PC-3 (cell line): ENCODE data around the gene STAT3. TPM values are rescaled to one million over a fixed set of nuclear protein-coding genes. Genes with fewer than 3 reads are reported as not detected.

Experiments used
- ATAC-seq: fragments of 200-7000 bp; cut with Tn5 transposase; 2 replicates; pipeline ENCODE4 v1.9.1; 2020; ENCODE audit warnings: mild to moderate bottlenecking, moderate library complexity
- BruUV-seq: library from RNA; stranded (reverse); fragments of 400-500 nt; replicated peaks from 2 replicates; lab custom pipeline; 2021; lab: Mats Ljungman, UMichigan
- CTCF ChIA-PET: fragments of 300-600 bp; sonication (Branson Sonifier 250); formaldehyde crosslinking; loops from one replicate; lab custom pipeline; 2022; ENCODE audit warnings: antibody characterized with exemption; lab: Charles Lee
- POLR2A ChIA-PET: fragments of 300-600 bp; sonication (Branson Sonifier 250); formaldehyde crosslinking; loops from one replicate; lab custom pipeline; 2022; ENCODE audit warnings: antibody characterized with exemption; ENCODE audit not compliant: unreplicated experiment; lab: Charles Lee
- DNase-seq: peaks from one replicate; pipeline ENCODE4 v3.0.0-alpha.2; 2015
- H2AFZ ChIP-seq: fragments of 300-600 bp; sonication (generic); 2 replicates; pipeline ENCODE4 v1.6.0; 2016; ENCODE audit warnings: antibody characterized with exemption, low read length
- H3F3A ChIP-seq: fragments of 300-600 bp; sonication (generic); one replicate; pipeline ENCODE4 v1.6.0; 2017; ENCODE audit warnings: antibody characterized with exemption, low read length, control low read depth, mild to moderate bottlenecking; ENCODE audit not compliant: unreplicated experiment
- H3K27ac ChIP-seq: fragments of 300-600 bp; sonication (generic); 2 replicates; pipeline ENCODE4 v1.5.1; 2016; ENCODE audit warnings: mild to moderate bottlenecking, low read length
- H3K27me3 ChIP-seq: fragments of 300-600 bp; sonication (generic); 2 replicates; pipeline ENCODE4 v1.6.1; 2016; ENCODE audit warnings: low read length, mixed read lengths
- H3K36me3 ChIP-seq: fragments of 300-600 bp; sonication (generic); 2 replicates; pipeline ENCODE4 v1.6.1; 2016; ENCODE audit warnings: low read depth, mixed run types, low read length, mixed read lengths
- H3K4me1 ChIP-seq: fragments of 300-600 bp; sonication (generic); 2 replicates; pipeline ENCODE4 v1.5.1; 2016; ENCODE audit warnings: low read length; ENCODE audit not compliant: insufficient read depth
- H3K4me2 ChIP-seq: fragments of 300-600 bp; sonication (generic); 2 replicates; pipeline ENCODE4 v1.6.0; 2016; ENCODE audit warnings: low read length
- H3K4me3 ChIP-seq: fragments of 300-600 bp; sonication (generic); 2 replicates; pipeline ENCODE4 v1.5.1; 2016; ENCODE audit warnings: mild to moderate bottlenecking, low read length, mixed read lengths
- H3K79me2 ChIP-seq: fragments of 300-600 bp; sonication (generic); 2 replicates; pipeline ENCODE4 v1.6.1; 2017; ENCODE audit warnings: low read length, mixed read lengths
- H3K9ac ChIP-seq: fragments of 300-600 bp; sonication (generic); 2 replicates; pipeline ENCODE4 v1.6.0; 2016; ENCODE audit warnings: mild to moderate bottlenecking, low read length
- H3K9me2 ChIP-seq: fragments of 300-600 bp; sonication (generic); replicated peaks from 2 replicates; pipeline ENCODE4 v1.6.1; 2016; ENCODE audit warnings: mixed run types, low read length, mixed read lengths
- H3K9me3 ChIP-seq: fragments of 300-600 bp; sonication (generic); 2 replicates; pipeline ENCODE4 v1.6.1; 2016; ENCODE audit warnings: low read length, mixed read lengths
- H4K20me1 ChIP-seq: fragments of 300-600 bp; sonication (generic); 2 replicates; pipeline ENCODE4 v1.6.1; 2016; ENCODE audit warnings: low read length, mixed read lengths
- EZH2 ChIP-seq: fragments of 300-600 bp; sonication (generic); IDR thresholded peaks from one replicate; pipeline ENCODE4 v1.6.1; 2017; ENCODE audit warnings: antibody characterized with exemption, mild to moderate bottlenecking, low read length; ENCODE audit not compliant: unreplicated experiment
- EZH2phosphoT487 ChIP-seq: fragments of 300-600 bp; sonication (generic); IDR thresholded peaks from 2 replicates; pipeline ENCODE4 v1.6.1; 2018; ENCODE audit warnings: mild to moderate bottlenecking, antibody characterized with exemption, low read length, borderline replicate concordance
- intact Hi-C: fragments of 100-400 bp; cut with micrococcal nuclease; formaldehyde crosslinking; loops from 2 replicates; pipeline ENCODE4 v1.9.0; 2023
- total RNA-seq: library from RNA; depleted of rRNA; stranded (reverse); fragments of >200 nt; gene quantifications from 2 replicates; pipeline ENCODE4 v1.2.3, GENCODE V29; 2014
- TF ChIP-seq, protein P1 (sequence below): fragments of 300-600 bp; sonication (generic); conservative IDR thresholded peaks from 2 replicates; pipeline ENCODE4 v1.5.1; 2017; ENCODE audit warnings: antibody characterized with exemption, low read depth, mild to moderate bottlenecking, low read length

STAT3 gene
- total RNA-seq, 1 experiment from 2014 or later = not detected

GRCh38 chr17:42389899-42390298 lies 1.7 kb upstream of the STAT3 start:
- Histone ChIP-seq H3K4me3 (no peak overlapping the region), H3K79me2 (no peaks in the 10 kb centered on the region), H3K27me3 (no peaks in the 10 kb centered on the region), H3K9me2 (no peaks in the 10 kb centered on the region), H3F3A (no peaks in the 10 kb centered on the region), H3K27ac (no peak overlapping the region), H3K4me2 (no peak overlapping the region), H3K4me1 (no peaks in the 10 kb centered on the region), H3K9me3 (no peaks in the 10 kb centered on the region), H2AFZ (no peak overlapping the region), H4K20me1 (no peaks in the 10 kb centered on the region), H3K36me3 (no peaks in the 10 kb centered on the region), H3K9ac (no peak overlapping the region)
- DNase-seq (no peak), ATAC-seq (no peak)
- intact Hi-C loops = no loop called here
- ChIA-PET CTCF (no interaction called here), POLR2A (no interaction called here)
- no TSS peak for BruUV-seq
- TF ChIP-seq EZH2phosphoT487 (no peak), EZH2 (no peak)
- TF ChIP-seq, protein P1, sequence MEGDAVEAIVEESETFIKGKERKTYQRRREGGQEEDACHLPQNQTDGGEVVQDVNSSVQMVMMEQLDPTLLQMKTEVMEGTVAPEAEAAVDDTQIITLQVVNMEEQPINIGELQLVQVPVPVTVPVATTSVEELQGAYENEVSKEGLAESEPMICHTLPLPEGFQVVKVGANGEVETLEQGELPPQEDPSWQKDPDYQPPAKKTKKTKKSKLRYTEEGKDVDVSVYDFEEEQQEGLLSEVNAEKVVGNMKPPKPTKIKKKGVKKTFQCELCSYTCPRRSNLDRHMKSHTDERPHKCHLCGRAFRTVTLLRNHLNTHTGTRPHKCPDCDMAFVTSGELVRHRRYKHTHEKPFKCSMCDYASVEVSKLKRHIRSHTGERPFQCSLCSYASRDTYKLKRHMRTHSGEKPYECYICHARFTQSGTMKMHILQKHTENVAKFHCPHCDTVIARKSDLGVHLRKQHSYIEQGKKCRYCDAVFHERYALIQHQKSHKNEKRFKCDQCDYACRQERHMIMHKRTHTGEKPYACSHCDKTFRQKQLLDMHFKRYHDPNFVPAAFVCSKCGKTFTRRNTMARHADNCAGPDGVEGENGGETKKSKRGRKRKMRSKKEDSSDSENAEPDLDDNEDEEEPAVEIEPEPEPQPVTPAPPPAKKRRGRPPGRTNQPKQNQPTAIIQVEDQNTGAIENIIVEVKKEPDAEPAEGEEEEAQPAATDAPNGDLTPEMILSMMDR = no peak

- ATAC-seq (no peak), DNase-seq (no peak)
- Histone ChIP-seq H2AFZ (no peak overlapping the region), H3K27ac (no peak overlapping the region), H3K9me2 (no peaks in the 10 kb centered on the region), H3K79me2 (no peaks in the 10 kb centered on the region), H3K4me2 (no peak overlapping the region), H3K9ac (no peak overlapping the region), H4K20me1 (no peaks in the 10 kb centered on the region), H3F3A (no peaks in the 10 kb centered on the region), H3K4me1 (no peaks in the 10 kb centered on the region), H3K4me3 (no peak overlapping the region), H3K9me3 (no peaks in the 10 kb centered on the region), H3K27me3 (no peaks in the 10 kb centered on the region), H3K36me3 (no peaks in the 10 kb centered on the region)
- intact Hi-C loops = no loop called here
- ChIA-PET CTCF (no interaction called here), POLR2A (no interaction called here)
- TF ChIP-seq, protein P1 = no peak
- no peak for TF ChIP-seq EZH2phosphoT487
- TF ChIP-seq EZH2 = no peak
- BruUV-seq = no TSS peak
These were observed 834 bp upstream of the STAT3 start for GRCh38 chr17:42389135-42389417.

- no peak overlapping the region for H3K4me2 ChIP-seq
- DNase-seq (no peak), ATAC-seq (no peak)
- H3K27ac ChIP-seq = no peak overlapping the region
- H3K79me2 ChIP-seq = no peaks in the 10 kb centered on the region
- no peaks in the 10 kb centered on the region for H3K36me3 ChIP-seq
- no peaks in the 10 kb centered on the region for H3K27me3 ChIP-seq
- ChIA-PET POLR2A (no interaction called here), CTCF (no interaction called here)
- H3K4me1 ChIP-seq = no peaks in the 10 kb centered on the region
- TF ChIP-seq EZH2 = no peak
- TF ChIP-seq, protein P1 = no peak
- TF ChIP-seq EZH2phosphoT487 = no peak
- no peak overlapping the region for H2AFZ ChIP-seq
- no peaks in the 10 kb centered on the region for H3K9me2 ChIP-seq
- H4K20me1 ChIP-seq = no peaks in the 10 kb centered on the region
- intact Hi-C loops = no loop called here
- no peaks in the 10 kb centered on the region for H3F3A ChIP-seq
- no TSS peak for BruUV-seq
- no peak overlapping the region for H3K4me3 ChIP-seq
- H3K9ac ChIP-seq = no peak overlapping the region
- no peaks in the 10 kb centered on the region for H3K9me3 ChIP-seq
These were observed 421 bp downstream of the STAT3 start for GRCh38 chr17:42387661-42388380.
